DMS79 (cell line): Measurements from ENCODE around the gene CXCR3.
"Not testable (repeated sequence)": the region's sequence is repeated elsewhere in the genome, so short reads cannot be mapped to it uniquely, and the experiment has no call there.

Source experiments
- DNase-seq: peaks from one replicate; lab custom pipeline; 2025; lab: John Stamatoyannopoulos, UW

Gene CXCR3

GRCh38 chrX:71618303-71618721 lies at the start of gene CXCR3:
TSS of gene CXCR3 (minus strand) at chrX:71618511. CDS start at chrX:71618449, 62 bp downstream.
- DNase-seq = no peak

- DNase-seq = no peak
Observed at GRCh38 chrX:71667328-71668247, 49.3 kb upstream of the CXCR3 start, which contains the start of gene LOC101059915. TSS of gene LOC101059915 (plus strand) at chrX:71667546.

- no peak for DNase-seq
Observed at GRCh38 chrX:71666240-71667223, 48.2 kb upstream of the CXCR3 start.

GRCh38 chrX:71665747-71666146 lies 47.4 kb upstream of the CXCR3 start:
- DNase-seq = no peak

GRCh38 chrX:71664889-71665491 lies 46.7 kb upstream of the CXCR3 start:
- no peak for DNase-seq

GRCh38 chrX:71664202-71664601 lies 45.9 kb upstream of the CXCR3 start:
- not testable (repeated sequence) for DNase-seq

- not testable (repeated sequence) for DNase-seq
Observed at GRCh38 chrX:71663238-71663637, 44.9 kb upstream of the CXCR3 start.

GRCh38 chrX:71662654-71663053 lies 44.3 kb upstream of the CXCR3 start:
- DNase-seq = not testable (repeated sequence)

GRCh38 chrX:71661919-71662318 lies 43.6 kb upstream of the CXCR3 start:
- DNase-seq = no peak

- no peak for DNase-seq
Observed at GRCh38 chrX:71660562-71661416, 42.5 kb upstream of the CXCR3 start.

GRCh38 chrX:71659959-71660358 lies 41.6 kb upstream of the CXCR3 start:
- DNase-seq = no peak

- no peak for DNase-seq
Observed at GRCh38 chrX:71659342-71659741, 41.0 kb upstream of the CXCR3 start.

GRCh38 chrX:71657267-71657666 lies 39.0 kb upstream of the CXCR3 start:
- no peak for DNase-seq

GRCh38 chrX:71653344-71653743 lies 35.0 kb upstream of the CXCR3 start:
- no peak for DNase-seq

- DNase-seq = peak; percentile 20
Observed at GRCh38 chrX:71652405-71652804, 34.1 kb upstream of the CXCR3 start.

- no peak for DNase-seq
Observed at GRCh38 chrX:71650333-71650969, 32.1 kb upstream of the CXCR3 start.

GRCh38 chrX:71644406-71644805 lies 26.1 kb upstream of the CXCR3 start:
- not testable (repeated sequence) for DNase-seq

GRCh38 chrX:71640002-71640401 lies 21.7 kb upstream of the CXCR3 start:
- no peak for DNase-seq

GRCh38 chrX:71638409-71638808 lies 20.1 kb upstream of the CXCR3 start:
- DNase-seq = no peak

- DNase-seq = no peak
Observed at GRCh38 chrX:71637848-71638247, 19.5 kb upstream of the CXCR3 start.

- DNase-seq = no peak
Observed at GRCh38 chrX:71637253-71637618, 18.9 kb upstream of the CXCR3 start.
